Mesendoderm (in vitro differentiated cells): ENCODE data around the gene PI4K2B.

Experiments used
- DNase-seq: peaks from one replicate; pipeline ENCODE4 v3.0.0; 2013
- H2AK5ac ChIP-seq: 2 replicates; pipeline ENCODE4 v1.6.1; 2013; ENCODE audit warnings: low read length, inconsistent platforms
- H2BK120ac ChIP-seq: 2 replicates; pipeline ENCODE4 v1.6.1; 2013; ENCODE audit warnings: low read depth, mild to moderate bottlenecking, low read length, moderate library complexity, mixed read lengths
- H2BK15ac ChIP-seq: replicated peaks from 2 replicates; pipeline ENCODE4 v1.6.1; 2013; ENCODE audit warnings: low read depth, mild to moderate bottlenecking, moderate library complexity
- H2BK5ac ChIP-seq: 2 replicates; pipeline ENCODE4 v1.6.1; 2013; ENCODE audit warnings: low read length, inconsistent platforms
- H3K18ac ChIP-seq: 2 replicates; pipeline ENCODE4 v1.6.1; 2013; ENCODE audit warnings: mild to moderate bottlenecking, low read length, mixed read lengths
- H3K23ac ChIP-seq: one replicate; pipeline ENCODE4 v1.6.1; 2013; ENCODE audit warnings: low read length
- H3K27ac ChIP-seq: 2 replicates; pipeline ENCODE4 v1.5.1; 2013; ENCODE audit warnings: low read depth, mild to moderate bottlenecking, inconsistent platforms, low read length, moderate library complexity
- H3K27me3 ChIP-seq: 2 replicates; pipeline ENCODE4 v1.6.1; 2013; ENCODE audit warnings: low read length, control low read depth, mild to moderate bottlenecking, inconsistent platforms; ENCODE audit not compliant: insufficient read depth, poor library complexity
- H3K36me3 ChIP-seq: 2 replicates; pipeline ENCODE4 v1.6.1; 2013; ENCODE audit warnings: low read length, inconsistent platforms; ENCODE audit not compliant: control insufficient read depth, insufficient read depth
- H3K4ac ChIP-seq: one replicate; pipeline ENCODE4 v1.6.1; 2013; ENCODE audit warnings: low read depth, mild to moderate bottlenecking, low read length, moderate library complexity
- H3K4me1 ChIP-seq: 2 replicates; pipeline ENCODE4 v1.6.1; 2013; ENCODE audit warnings: low read depth, low read length, inconsistent platforms; ENCODE audit not compliant: control insufficient read depth
- H3K4me2 ChIP-seq: 2 replicates; pipeline ENCODE4 v1.6.1; 2013; ENCODE audit warnings: low read length
- H3K4me3 ChIP-seq: 2 replicates; pipeline ENCODE4 v1.5.1; 2013; ENCODE audit warnings: mild to moderate bottlenecking, low read length
- H3K56ac ChIP-seq: one replicate; pipeline ENCODE4 v1.6.1; 2013; ENCODE audit warnings: low read length
- H3K79me1 ChIP-seq: 2 replicates; pipeline ENCODE4 v1.6.1; 2013; ENCODE audit warnings: low read length, inconsistent platforms
- H3K79me2 ChIP-seq: 2 replicates; pipeline ENCODE4 v1.6.1; 2013; ENCODE audit warnings: mild to moderate bottlenecking, low read length; ENCODE audit not compliant: control insufficient read depth, insufficient read depth
- H3K9ac ChIP-seq: 2 replicates; pipeline ENCODE4 v1.6.1; 2013; ENCODE audit warnings: low read length, inconsistent platforms
- H4K5ac ChIP-seq: one replicate; pipeline ENCODE4 v1.6.1; 2013; ENCODE audit warnings: low read length
- H4K8ac ChIP-seq: one replicate; pipeline ENCODE4 v1.6.1; 2013; ENCODE audit warnings: low read depth, mild to moderate bottlenecking, control low read depth, low read length, moderate library complexity
- WGBS: extraction: QIAGEN DNeasy Blood & Tissue Kit; methylation state at CpG from one replicate; pipeline ENCODE4 v1.1.7; 2013; ENCODE audit warnings: low lambda C conversion rate, missing lambda C conversion rate; ENCODE audit not compliant: insufficient coverage; ENCODE audit errors: extremely low coverage; 5-methylcytosine and 5-hydroxymethylcytosine counted together

PI4K2B gene

GRCh38 chr4:25223802-25224375 is 9.9 kb upstream of the PI4K2B start:
- no peak overlapping the region for H4K5ac ChIP-seq
- no peak overlapping the region for H3K9ac ChIP-seq
- H3K18ac ChIP-seq: no peak overlapping the region
- DNase-seq: peak; percentile 88
- no peaks in the 10 kb centered on the region for H3K36me3 ChIP-seq
- H3K56ac ChIP-seq: no peak overlapping the region
- no peak overlapping the region for H3K23ac ChIP-seq
- H4K8ac ChIP-seq: no peak overlapping the region
- no peaks in the 10 kb centered on the region for H3K27me3 ChIP-seq
- H3K4me2 ChIP-seq: no peak overlapping the region
- H2BK15ac ChIP-seq: no peak overlapping the region
- no peak overlapping the region for H2BK120ac ChIP-seq
- H3K27ac ChIP-seq: no peak overlapping the region
- H3K4ac ChIP-seq: no peak overlapping the region
- no CpG with 5 or more reads among the region's 7 CpGs for WGBS
- no peak overlapping the region for H2AK5ac ChIP-seq
- H3K79me1 ChIP-seq: no peaks in the 10 kb centered on the region
- peak overlapping the region; percentile 4 for H3K4me3 ChIP-seq
- no peaks in the 10 kb centered on the region for H3K4me1 ChIP-seq
- no peaks in the 10 kb centered on the region for H3K79me2 ChIP-seq
- H2BK5ac ChIP-seq: no peak overlapping the region

GRCh38 chr4:25229804-25230203 is 4.0 kb upstream of the PI4K2B start:
- H3K23ac ChIP-seq: no peak overlapping the region
- no CpG with 5 or more reads among the region's 6 CpGs for WGBS
- DNase-seq: no peak

GRCh38 chr4:25233194-25233593 is 639 bp upstream of the PI4K2B start:
- no peak overlapping the region for H2BK5ac ChIP-seq
- no peaks in the 10 kb centered on the region for H3K36me3 ChIP-seq
- no peak overlapping the region for H3K56ac ChIP-seq
- H3K23ac ChIP-seq: no peak overlapping the region
- H3K18ac ChIP-seq: no peak overlapping the region
- H3K9ac ChIP-seq: no peak overlapping the region
- no peak overlapping the region for H3K27ac ChIP-seq
- H3K4me1 ChIP-seq: no peaks in the 10 kb centered on the region
- H2BK120ac ChIP-seq: no peak overlapping the region
- no peak overlapping the region for H2BK15ac ChIP-seq
- peaks cover 4% of the 10 kb centered on the region for H3K79me1 ChIP-seq
- H3K27me3 ChIP-seq: no peaks in the 10 kb centered on the region
- H3K4me2 ChIP-seq: no peak overlapping the region
- H3K4ac ChIP-seq: no peak overlapping the region
- no peak for DNase-seq
- no peaks in the 10 kb centered on the region for H3K79me2 ChIP-seq
- no peak overlapping the region for H3K4me3 ChIP-seq
- H4K5ac ChIP-seq: no peak overlapping the region
- H2AK5ac ChIP-seq: no peak overlapping the region
- H4K8ac ChIP-seq: no peak overlapping the region

More at GRCh38 chr4:25229804-25230203, 4.0 kb upstream of the PI4K2B start:
- Histone ChIP-seq H2BK120ac (no peak overlapping the region), H3K56ac (no peak overlapping the region), H3K79me1 (no peaks in the 10 kb centered on the region), H4K5ac (no peak overlapping the region), H3K18ac (no peak overlapping the region), H3K36me3 (no peaks in the 10 kb centered on the region), H3K4me3 (no peak overlapping the region), H3K4me1 (no peaks in the 10 kb centered on the region), H3K27me3 (no peaks in the 10 kb centered on the region), H3K4me2 (no peak overlapping the region), H3K79me2 (no peaks in the 10 kb centered on the region), H2BK15ac (no peak overlapping the region), H4K8ac (no peak overlapping the region), H3K4ac (no peak overlapping the region), H2BK5ac (no peak overlapping the region), H2AK5ac (no peak overlapping the region), H3K9ac (no peak overlapping the region), H3K27ac (no peak overlapping the region)

- Histone ChIP-seq H2BK15ac (no peak overlapping the region), H3K4ac (peak overlapping the region; percentile 39), H3K56ac (peak overlapping the region; percentile 99), H3K18ac (peak overlapping the region; percentile 89), H3K4me3 (peak overlapping the region; percentile 93), H3K79me2 (no peaks in the 10 kb centered on the region), H3K9ac (peak overlapping the region; percentile 88), H2BK5ac (no peak overlapping the region), H3K23ac (peak overlapping the region; percentile 29), H4K8ac (no peak overlapping the region), H2BK120ac (no peak overlapping the region), H3K36me3 (no peaks in the 10 kb centered on the region), H3K27ac (peak overlapping the region; percentile 80), H3K4me2 (peak overlapping the region; percentile 84), H3K4me1 (no peaks in the 10 kb centered on the region), H2AK5ac (no peak overlapping the region), H4K5ac (no peak overlapping the region), H3K79me1 (peaks cover 4% of the 10 kb centered on the region), H3K27me3 (no peaks in the 10 kb centered on the region)
- no CpG with 5 or more reads among the region's 49 CpGs for WGBS
- DNase-seq: peak; percentile 78
These were observed 847 bp downstream of the PI4K2B start for GRCh38 chr4:25234390-25235370.

GRCh38 chr4:25235401-25235800 is 1.6 kb downstream of the PI4K2B start:
- Histone ChIP-seq H3K4me3 (no peak overlapping the region), H3K4me2 (no peak overlapping the region), H3K4ac (no peak overlapping the region), H3K9ac (no peak overlapping the region), H3K36me3 (no peaks in the 10 kb centered on the region), H2BK15ac (no peak overlapping the region), H3K23ac (no peak overlapping the region), H2BK120ac (no peak overlapping the region), H2BK5ac (no peak overlapping the region), H3K18ac (no peak overlapping the region), H3K56ac (no peak overlapping the region), H3K27me3 (no peaks in the 10 kb centered on the region), H3K4me1 (no peaks in the 10 kb centered on the region), H2AK5ac (no peak overlapping the region), H3K27ac (no peak overlapping the region), H4K8ac (no peak overlapping the region), H3K79me2 (no peaks in the 10 kb centered on the region), H4K5ac (no peak overlapping the region), H3K79me1 (peaks cover 4% of the 10 kb centered on the region)
- no peak for DNase-seq
- no CpG with 5 or more reads among the region's 6 CpGs for WGBS
